Body of pancreas (tissue), 4 donors: ENCODE results near the gene EPN2.

ENCODE experiments used
- POLR2A ChIP-seq, 3 donors: fragments of 450-650 bp; IDR thresholded peaks; one replicate each; pipeline ENCODE4 v1.6.1; 2016; ENCODE audit warnings: antibody characterized with exemption in 3 of 3, mild to moderate bottlenecking in 2 of 3
- TF ChIP-seq, protein P1 (sequence below), 7 experiments: fragments of 450-650 bp in 4 of 7; fragments of 200-600 bp in 3 of 7; sonication (generic) in 3 of 7; IDR thresholded peaks; one replicate each; pipeline ENCODE4 v1.5.1; 2016 to 2019; ENCODE audit warnings: antibody characterized with exemption in 7 of 7

DNA sequence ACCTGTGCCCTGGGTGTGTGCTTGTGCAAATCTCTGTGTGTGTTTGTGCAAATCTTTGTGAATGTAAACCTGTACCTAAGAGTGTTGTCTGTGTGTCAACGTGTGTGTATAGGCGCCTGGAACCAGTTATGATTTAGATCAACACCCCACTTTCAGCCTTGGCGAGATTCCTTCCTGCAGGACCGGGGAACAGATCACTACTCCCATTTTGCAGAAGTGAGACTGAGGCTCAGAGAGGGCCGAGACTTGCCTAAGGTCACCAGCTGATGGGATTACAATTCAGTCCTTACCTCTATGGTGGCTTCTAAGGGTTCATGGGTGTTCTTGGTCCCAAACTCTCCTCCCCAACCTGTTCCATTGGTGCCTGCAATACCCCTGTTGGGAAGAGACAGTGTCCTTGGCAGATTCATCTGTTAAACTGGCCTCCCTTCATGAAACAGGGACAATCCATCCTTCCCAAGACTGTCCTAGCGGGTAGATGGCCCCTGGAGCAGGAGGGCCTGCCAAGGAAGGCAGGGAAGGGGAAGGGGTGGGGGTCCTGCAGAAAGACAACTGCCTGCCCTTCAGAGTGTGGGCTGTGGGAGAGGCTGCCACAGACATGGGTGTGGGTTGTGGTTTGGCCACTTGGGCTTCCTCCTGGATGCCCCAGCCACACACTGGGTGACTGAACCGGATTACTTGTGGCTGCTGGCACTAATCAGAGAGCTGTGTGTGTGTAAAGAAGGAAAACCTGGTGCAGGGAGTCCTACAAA lies 134.3 kb downstream of the EPN2 start:
- TF ChIP-seq POLR2A (IDR thresholded peaks at IDR 0.05), result no peak
- TF ChIP-seq, protein P1, sequence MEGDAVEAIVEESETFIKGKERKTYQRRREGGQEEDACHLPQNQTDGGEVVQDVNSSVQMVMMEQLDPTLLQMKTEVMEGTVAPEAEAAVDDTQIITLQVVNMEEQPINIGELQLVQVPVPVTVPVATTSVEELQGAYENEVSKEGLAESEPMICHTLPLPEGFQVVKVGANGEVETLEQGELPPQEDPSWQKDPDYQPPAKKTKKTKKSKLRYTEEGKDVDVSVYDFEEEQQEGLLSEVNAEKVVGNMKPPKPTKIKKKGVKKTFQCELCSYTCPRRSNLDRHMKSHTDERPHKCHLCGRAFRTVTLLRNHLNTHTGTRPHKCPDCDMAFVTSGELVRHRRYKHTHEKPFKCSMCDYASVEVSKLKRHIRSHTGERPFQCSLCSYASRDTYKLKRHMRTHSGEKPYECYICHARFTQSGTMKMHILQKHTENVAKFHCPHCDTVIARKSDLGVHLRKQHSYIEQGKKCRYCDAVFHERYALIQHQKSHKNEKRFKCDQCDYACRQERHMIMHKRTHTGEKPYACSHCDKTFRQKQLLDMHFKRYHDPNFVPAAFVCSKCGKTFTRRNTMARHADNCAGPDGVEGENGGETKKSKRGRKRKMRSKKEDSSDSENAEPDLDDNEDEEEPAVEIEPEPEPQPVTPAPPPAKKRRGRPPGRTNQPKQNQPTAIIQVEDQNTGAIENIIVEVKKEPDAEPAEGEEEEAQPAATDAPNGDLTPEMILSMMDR (IDR thresholded peaks at IDR 0.05), result no peak
